ENCODE results near the gene XIRP1. TPM values are rescaled to one million over a fixed set of nuclear protein-coding genes. Genes with fewer than 3 reads are reported as not detected.

The XIRP1 gene
- total RNA-seq, 2 experiments from 2014 or later = not detected

DNA sequence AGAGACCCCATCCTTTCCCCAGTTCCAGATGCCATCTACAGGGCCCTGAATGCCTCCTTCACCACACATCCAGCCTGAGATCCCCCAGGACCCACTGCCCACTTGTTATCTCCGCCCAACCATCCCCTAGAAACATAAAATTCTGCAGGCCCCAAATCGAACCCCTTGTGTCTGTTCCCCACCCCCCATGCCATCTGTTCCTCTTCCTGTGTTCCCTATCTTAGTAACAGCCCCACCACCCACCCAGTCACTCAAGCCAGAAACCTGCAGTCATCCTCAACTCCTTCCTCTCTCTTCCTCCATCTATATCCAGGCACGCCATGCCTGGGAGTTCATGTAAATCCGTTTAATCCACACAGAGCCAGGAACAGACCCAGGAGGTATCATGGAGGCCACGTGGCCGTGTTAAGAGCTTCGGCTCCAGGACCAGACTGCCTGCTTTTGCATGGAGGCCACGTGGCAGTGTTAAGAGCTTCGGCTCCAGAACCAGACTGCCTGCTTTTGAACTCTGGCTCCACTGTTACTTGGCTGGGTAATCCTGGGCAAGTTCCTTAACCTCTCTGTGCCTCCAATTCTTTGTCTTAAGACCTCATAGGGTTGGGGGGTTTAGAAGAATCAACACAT is 43.8 kb downstream of the XIRP1 start:
- CTCF ChIA-PET (ENCODE audit: unreplicated experiment) = interaction anchor here (1.3 kb wide), 1 partner anchor 62 kb away, joined by 3 read pairs; no protein-coding TSS in a partner anchor
- intact Hi-C loops (cut with micrococcal nuclease; ENCODE audit: unreplicated experiment) = loop anchor here (1.0 to 5.0 kb wide), 3 partner anchors 33 to 61 kb away; no protein-coding TSS in a partner anchor
- Histone ChIP-seq H3K9me2 (ENCODE audit: insufficient read depth, low read length) (no peaks in the 10 kb centered on the region), H3K9me3 (ENCODE audit: low read length) (no peaks in the 10 kb centered on the region), H3K4me2 (ENCODE audit: low read length) (peak overlapping the region; percentile 92), H3K4me1 (ENCODE audit: insufficient read depth, low read length, poor library complexity, severe bottlenecking) (peaks cover 65% of the 10 kb centered on the region), H3K79me2 (ENCODE audit: insufficient read depth, low read depth, low read length) (peaks cover 71% of the 10 kb centered on the region), H3K27ac (ENCODE audit: low read depth, low read length, poor library complexity, severe bottlenecking) (peak overlapping the region; percentile 90), H3K4me3 (ENCODE audit: low read depth, low read length, poor library complexity, severe bottlenecking) (peak overlapping the region; percentile 79), H4K20me1 (ENCODE audit: insufficient read depth, low read length) (0 out of 2 replicates have a peak, but pooled peaks cover 6% of the 10 kb centered on the region), H3K36me3 (ENCODE audit: insufficient read depth, low read length) (peaks cover 30% of the 10 kb centered on the region), H2AFZ (ENCODE audit: low read length) (no peak overlapping the region; the same call in 1 of the 2 replicates)
- POLR2A ChIA-PET = interaction anchor here (0.6 to 2.1 kb wide), 11 partner anchors 10 to 1056 kb away, joined by 3 to 7 read pairs (median 3); no protein-coding TSS in a partner anchor
- BruUV-seq (replicated peaks) = no TSS peak
- TF ChIP-seq EZH2phosphoT487 (IDR thresholded peaks at IDR 0.05; ENCODE audit: borderline replicate concordance, low read depth, low read length) = no peak
- TF ChIP-seq, protein P1, sequence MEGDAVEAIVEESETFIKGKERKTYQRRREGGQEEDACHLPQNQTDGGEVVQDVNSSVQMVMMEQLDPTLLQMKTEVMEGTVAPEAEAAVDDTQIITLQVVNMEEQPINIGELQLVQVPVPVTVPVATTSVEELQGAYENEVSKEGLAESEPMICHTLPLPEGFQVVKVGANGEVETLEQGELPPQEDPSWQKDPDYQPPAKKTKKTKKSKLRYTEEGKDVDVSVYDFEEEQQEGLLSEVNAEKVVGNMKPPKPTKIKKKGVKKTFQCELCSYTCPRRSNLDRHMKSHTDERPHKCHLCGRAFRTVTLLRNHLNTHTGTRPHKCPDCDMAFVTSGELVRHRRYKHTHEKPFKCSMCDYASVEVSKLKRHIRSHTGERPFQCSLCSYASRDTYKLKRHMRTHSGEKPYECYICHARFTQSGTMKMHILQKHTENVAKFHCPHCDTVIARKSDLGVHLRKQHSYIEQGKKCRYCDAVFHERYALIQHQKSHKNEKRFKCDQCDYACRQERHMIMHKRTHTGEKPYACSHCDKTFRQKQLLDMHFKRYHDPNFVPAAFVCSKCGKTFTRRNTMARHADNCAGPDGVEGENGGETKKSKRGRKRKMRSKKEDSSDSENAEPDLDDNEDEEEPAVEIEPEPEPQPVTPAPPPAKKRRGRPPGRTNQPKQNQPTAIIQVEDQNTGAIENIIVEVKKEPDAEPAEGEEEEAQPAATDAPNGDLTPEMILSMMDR (conservative IDR thresholded peaks at IDR 0.05; ENCODE audit: low read length) = 0 out of 2 replicates have a peak, but pooled peaks have one; percentile 19
- DNase-seq (ENCODE audit: low spot score) = peak; percentile 66

DNA sequence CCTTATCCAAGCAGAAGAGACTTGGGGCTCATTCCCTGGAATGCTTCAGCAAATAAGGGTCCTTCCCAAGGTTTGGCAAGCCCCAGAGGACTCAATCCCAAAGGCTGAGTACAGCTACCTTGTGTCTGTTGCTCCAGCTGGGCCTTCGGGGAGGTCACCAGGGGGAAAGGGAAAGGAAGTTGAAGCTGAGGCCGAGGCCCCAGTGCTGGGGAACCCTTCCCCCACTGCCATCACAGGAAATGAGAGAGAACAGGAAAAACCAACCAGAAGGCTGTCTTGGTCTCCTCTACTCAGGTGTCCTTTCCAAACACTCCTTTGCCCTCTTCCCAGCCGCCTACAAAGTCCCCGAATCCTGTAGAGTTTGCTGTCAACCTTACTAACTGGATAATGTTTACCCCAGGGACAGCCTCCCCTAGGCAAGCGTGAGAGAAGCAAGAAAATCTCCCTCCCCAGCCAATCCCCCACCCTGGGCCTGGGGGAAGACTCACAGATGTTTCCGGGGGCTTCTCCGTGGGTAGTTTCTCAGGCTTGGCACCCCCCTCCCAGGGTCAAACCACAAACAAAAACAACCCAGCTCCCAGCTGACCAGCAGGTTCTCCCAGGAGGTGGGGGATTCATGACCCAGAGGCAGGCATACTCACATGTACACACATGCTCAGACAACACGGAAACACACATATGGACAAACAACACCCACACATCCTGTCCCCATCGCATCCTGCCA is 44.5 kb downstream of the XIRP1 start:
- peak; percentile 79 for DNase-seq (ENCODE audit: low spot score)
- H3K27ac ChIP-seq (ENCODE audit: low read depth, low read length, poor library complexity, severe bottlenecking) = peak overlapping the region; percentile 90
- TSS peak; percentile 63 for BruUV-seq (replicated peaks)
- TF ChIP-seq, protein P1 (conservative IDR thresholded peaks at IDR 0.05; ENCODE audit: low read length) = no peak
- no peak for TF ChIP-seq EZH2phosphoT487 (IDR thresholded peaks at IDR 0.05; ENCODE audit: borderline replicate concordance, low read depth, low read length)
- H3K4me1 ChIP-seq (ENCODE audit: insufficient read depth, low read length, poor library complexity, severe bottlenecking) = peaks cover 65% of the 10 kb centered on the region
- H3K36me3 ChIP-seq (ENCODE audit: insufficient read depth, low read length) = peaks cover 37% of the 10 kb centered on the region
- H2AFZ ChIP-seq (ENCODE audit: low read length) = peak overlapping the region; percentile 6; the same call in 1 of the 2 replicates
- peaks cover 71% of the 10 kb centered on the region for H3K79me2 ChIP-seq (ENCODE audit: insufficient read depth, low read depth, low read length)
- 0 out of 2 replicates have a peak, but pooled peaks cover 6% of the 10 kb centered on the region for H4K20me1 ChIP-seq (ENCODE audit: insufficient read depth, low read length)
- intact Hi-C loops (cut with micrococcal nuclease; ENCODE audit: unreplicated experiment) = loop anchor here (1.0 to 5.0 kb wide), 3 partner anchors 33 to 61 kb away; no protein-coding TSS in a partner anchor
- peak overlapping the region; percentile 92 for H3K4me2 ChIP-seq (ENCODE audit: low read length)
- ChIA-PET CTCF (ENCODE audit: unreplicated experiment) (interaction anchor here (1.0 to 1.2 kb wide), 2 partner anchors 51 to 141 kb away, joined by 3 to 4 read pairs; no protein-coding TSS in a partner anchor), POLR2A (interaction anchor here (0.6 to 2.1 kb wide), 11 partner anchors 10 to 68 kb away, joined by 3 to 7 read pairs (median 3); no protein-coding TSS in a partner anchor)
- H3K9me3 ChIP-seq (ENCODE audit: low read length) = no peaks in the 10 kb centered on the region
- H3K9me2 ChIP-seq (ENCODE audit: insufficient read depth, low read length) = no peaks in the 10 kb centered on the region
- peak overlapping the region; percentile 79 for H3K4me3 ChIP-seq (ENCODE audit: low read depth, low read length, poor library complexity, severe bottlenecking)
